KOPT-K1 (cell line): ENCODE data around the gene NSF.
"Not testable (repeated sequence)": the region's sequence is repeated elsewhere in the genome, so short reads cannot be mapped to it uniquely, and the experiment has no call there.

Experiments used
- H3K27ac ChIP-seq: fragments of 200-600 bp; sonication (generic); 2 replicates; pipeline ENCODE4 v1.5.1; 2016; ENCODE audit warnings: antibody characterized with exemption, mild to moderate bottlenecking, low read depth, low read length; ENCODE audit not compliant: poor library complexity, severe bottlenecking
- H3K36me3 ChIP-seq: fragments of 200-600 bp; sonication (generic); 2 replicates; pipeline ENCODE4 v1.5.1; 2017; ENCODE audit warnings: antibody characterized with exemption, mild to moderate bottlenecking, low read length, moderate library complexity; ENCODE audit not compliant: insufficient read depth
- H3K9me3 ChIP-seq: fragments of 200-600 bp; sonication (generic); 2 replicates; pipeline ENCODE4 v1.5.1; 2017; ENCODE audit warnings: antibody characterized with exemption, low read length, mild to moderate bottlenecking; ENCODE audit not compliant: insufficient read depth, poor library complexity, severe bottlenecking

The NSF gene

DNA sequence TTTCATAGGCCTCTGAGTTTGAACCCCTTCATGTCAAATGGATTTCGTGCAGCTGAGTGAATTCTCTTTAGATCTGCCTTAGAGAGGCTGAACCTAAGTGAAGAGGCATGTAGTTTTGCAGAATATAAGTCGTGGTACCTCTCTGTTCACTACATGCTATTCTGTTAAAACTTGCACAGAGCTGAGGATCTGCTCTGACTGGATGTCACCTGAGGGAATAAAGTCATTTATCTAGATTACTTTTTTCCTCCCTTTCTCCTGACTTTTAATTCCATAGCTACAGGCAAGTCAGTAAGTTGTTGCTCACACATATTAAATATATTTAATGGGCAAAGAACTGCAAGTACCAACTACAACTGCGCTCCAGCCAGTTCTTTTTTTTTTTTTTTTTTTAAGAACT is 163.3 kb downstream of the NSF start:
- Histone ChIP-seq H3K27ac (no peak overlapping the region), H3K36me3 (peaks cover 88% of the 10 kb centered on the region), H3K9me3 (no peaks in the 10 kb centered on the region)

DNA sequence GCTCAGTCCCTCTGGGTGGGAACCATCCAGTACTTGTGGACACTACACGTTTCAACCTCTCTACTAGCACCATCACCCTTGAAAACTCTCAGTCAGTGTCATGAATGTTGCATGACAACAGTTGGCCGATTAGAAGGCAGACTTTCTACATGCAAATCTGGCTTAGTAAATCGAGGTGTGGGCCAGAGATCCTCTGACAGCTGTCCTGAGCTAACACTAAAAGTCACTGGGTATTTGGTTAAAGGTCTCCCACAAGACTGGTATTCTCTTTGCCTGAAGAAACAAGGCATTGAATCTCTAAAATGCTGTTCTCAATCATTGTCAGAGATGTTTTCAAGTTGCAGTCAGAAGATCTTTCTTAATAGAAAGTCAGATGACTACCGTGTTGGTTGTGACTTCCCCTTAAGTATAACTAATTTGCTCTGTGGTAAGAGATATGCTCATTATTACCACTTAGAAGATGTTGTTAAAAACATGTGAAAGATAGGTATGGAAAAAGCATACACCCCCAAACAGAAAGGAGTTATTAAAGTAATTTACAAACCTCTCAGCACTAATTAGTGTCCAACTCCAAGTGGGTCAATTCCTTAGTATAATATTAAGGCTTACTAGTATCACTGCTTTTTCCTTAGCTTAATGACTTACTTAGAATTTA is 165.7 kb downstream of the NSF start:
- Histone ChIP-seq H3K9me3 (no peaks in the 10 kb centered on the region), H3K27ac (no peak overlapping the region), H3K36me3 (peaks cover 74% of the 10 kb centered on the region)

GRCh38 chr17:46756861-46757260 is 166.4 kb downstream of the NSF start:
- H3K36me3 ChIP-seq: peaks cover 67% of the 10 kb centered on the region
- H3K9me3 ChIP-seq: no peaks in the 10 kb centered on the region
- H3K27ac ChIP-seq: no peak overlapping the region

DNA sequence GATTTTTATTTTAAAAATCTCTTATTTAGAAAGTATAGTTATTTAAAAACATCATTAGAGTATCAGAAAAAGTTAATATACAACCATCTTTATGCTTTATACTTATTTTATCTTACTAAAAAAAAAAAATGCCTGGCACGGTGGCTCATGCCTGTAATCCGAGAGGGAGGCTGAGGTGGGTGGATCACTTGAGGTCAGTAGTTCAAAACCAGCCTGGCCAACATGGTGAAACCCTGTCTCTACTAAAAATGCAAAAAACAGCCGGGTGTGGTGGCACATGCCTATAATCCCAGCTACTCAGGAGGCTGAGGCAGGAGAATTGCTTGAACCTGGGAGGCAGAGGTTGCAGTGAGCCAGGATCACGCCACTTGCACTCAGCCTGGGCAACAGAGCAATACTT is 167.1 kb downstream of the NSF start:
- peaks cover 60% of the 10 kb centered on the region for H3K36me3 ChIP-seq
- not testable (repeated sequence) for H3K9me3 ChIP-seq, H3K27ac ChIP-seq

DNA sequence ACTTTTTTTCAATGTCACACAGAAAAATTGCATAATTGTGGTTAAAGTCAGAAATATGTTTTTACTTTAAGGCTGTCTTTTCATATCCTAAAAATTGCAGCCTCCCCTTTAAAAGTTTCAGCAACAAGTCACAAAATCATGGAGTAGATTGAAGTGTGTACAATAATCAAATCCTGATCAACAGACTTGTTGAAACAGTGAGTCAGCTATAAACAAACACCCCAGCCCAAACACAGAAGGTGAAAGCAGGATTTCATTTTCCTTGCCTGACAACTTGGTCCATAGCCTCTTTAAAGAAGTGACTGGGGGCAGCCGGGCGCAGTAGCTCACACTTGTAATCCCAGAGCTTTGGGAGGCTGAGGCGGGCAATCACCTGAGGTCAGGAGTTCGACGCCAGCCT is 168.1 kb downstream of the NSF start:
- no peaks in the 10 kb centered on the region for H3K9me3 ChIP-seq
- no peak overlapping the region for H3K27ac ChIP-seq
- peaks cover 50% of the 10 kb centered on the region for H3K36me3 ChIP-seq

DNA sequence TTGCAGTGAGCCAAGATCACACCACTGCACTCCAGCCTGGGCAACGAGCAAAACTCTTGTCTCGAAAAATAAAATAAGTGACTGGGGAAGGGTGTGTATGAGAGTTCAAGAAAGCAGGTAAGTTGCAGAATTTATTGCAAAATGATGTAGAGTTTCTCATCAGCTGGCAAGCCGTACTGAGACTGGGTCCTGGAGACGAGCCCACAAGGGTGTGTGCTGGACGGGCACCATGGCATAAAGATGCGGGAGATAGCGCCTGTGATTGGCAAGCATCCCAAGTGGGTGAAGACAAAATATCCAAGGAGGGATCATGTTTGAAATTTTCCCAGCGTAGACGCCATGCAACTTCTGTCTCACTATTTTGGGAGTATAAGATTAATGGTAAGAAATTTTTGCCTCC is 168.7 kb downstream of the NSF start:
- H3K36me3 ChIP-seq: peaks cover 45% of the 10 kb centered on the region
- H3K27ac ChIP-seq: no peak overlapping the region
- H3K9me3 ChIP-seq: no peaks in the 10 kb centered on the region

GRCh38 chr17:46763416-46763815 is 172.9 kb downstream of the NSF start:
- Histone ChIP-seq H3K9me3 (no peaks in the 10 kb centered on the region), H3K36me3 (peaks cover 4% of the 10 kb centered on the region; the same call in 1 of the 2 replicates), H3K27ac (no peak overlapping the region)

DNA sequence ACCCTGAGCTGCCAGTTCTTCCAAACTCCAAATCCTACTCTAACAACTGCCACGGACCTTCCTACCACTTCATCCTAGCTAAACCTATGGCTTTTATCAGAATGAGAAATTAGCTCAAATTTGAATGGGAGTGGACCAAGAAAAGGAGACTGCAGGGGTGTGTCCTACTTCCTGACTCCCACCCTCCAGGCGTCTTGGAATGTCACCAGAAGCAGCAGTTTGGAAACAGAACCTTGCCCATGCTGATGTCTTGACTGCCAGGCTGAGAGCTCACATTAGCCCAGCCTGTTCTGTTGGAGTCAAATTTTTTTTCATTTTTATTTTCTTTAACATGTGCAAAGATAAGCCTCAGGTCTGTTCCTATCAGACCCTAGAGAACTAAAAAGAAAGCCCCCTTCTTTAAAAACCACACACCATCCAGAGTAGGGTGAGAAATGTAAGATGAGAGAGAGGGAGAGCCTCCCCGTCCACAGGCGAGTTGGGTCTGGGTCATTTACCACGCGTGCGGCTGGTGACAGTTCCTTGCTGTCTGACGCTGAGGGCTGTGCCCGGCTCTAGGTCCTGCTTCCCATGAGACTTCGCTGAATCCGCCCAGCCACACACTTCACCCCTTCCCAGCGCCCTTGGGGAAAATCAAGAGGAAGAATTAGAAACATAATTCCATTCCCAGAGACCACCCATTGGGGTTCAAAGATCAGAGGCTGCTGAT is 173.7 kb downstream of the NSF start:
- no peak overlapping the region for H3K27ac ChIP-seq
- no peaks in the 10 kb centered on the region for H3K9me3 ChIP-seq
- no peaks in the 10 kb centered on the region; the same call in 1 of the 2 replicates for H3K36me3 ChIP-seq

- Histone ChIP-seq H3K27ac (no peak overlapping the region), H3K36me3 (no peaks in the 10 kb centered on the region), H3K9me3 (no peaks in the 10 kb centered on the region)
Measured at GRCh38 chr17:46764709-46765401, 174.4 kb downstream of the NSF start.

DNA sequence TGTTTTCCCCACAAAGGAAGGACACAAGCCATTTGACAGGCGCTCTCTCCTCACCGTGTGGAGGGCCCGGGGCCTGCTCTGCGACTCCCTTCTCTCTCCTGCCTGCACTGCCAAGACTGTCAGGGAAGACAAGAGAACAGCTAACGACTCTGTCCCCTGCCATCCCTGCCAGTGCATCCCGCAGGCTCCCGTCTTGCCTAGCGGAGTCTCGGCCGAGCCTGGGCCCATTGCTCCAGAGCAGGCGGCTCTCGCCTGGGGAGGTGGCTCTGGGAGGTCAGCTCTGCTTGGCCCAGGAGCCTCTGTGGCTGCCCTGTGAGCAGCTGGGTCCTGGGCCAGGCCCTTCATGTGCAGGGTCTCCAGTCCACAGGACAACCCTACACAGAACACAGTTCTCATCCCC is 175.0 kb downstream of the NSF start:
- Histone ChIP-seq H3K27ac (no peak overlapping the region), H3K9me3 (no peaks in the 10 kb centered on the region), H3K36me3 (no peaks in the 10 kb centered on the region)

GRCh38 chr17:46766493-46767491 is 176.3 kb downstream of the NSF start:
- no peaks in the 10 kb centered on the region for H3K36me3 ChIP-seq
- no peaks in the 10 kb centered on the region for H3K9me3 ChIP-seq
- H3K27ac ChIP-seq: no peak overlapping the region

DNA sequence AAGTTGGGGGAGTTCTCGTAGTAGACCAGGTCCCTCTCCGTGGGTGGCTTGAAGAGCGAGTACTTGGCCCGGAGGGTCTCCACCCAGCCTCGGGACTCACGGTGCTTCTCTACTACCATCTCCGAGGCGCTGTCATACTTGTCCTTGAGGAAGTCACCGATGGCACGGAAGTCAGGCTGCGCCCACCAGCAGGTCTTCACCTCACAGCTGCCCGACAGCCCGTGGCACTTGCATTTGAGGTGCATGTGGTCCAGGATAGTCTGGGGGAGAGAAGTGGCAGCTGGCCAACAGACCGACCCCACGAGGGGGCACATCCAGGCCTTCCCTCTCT is 178.0 kb downstream of the NSF start:
- Histone ChIP-seq H3K9me3 (no peaks in the 10 kb centered on the region), H3K27ac (no peak overlapping the region), H3K36me3 (no peaks in the 10 kb centered on the region)

DNA sequence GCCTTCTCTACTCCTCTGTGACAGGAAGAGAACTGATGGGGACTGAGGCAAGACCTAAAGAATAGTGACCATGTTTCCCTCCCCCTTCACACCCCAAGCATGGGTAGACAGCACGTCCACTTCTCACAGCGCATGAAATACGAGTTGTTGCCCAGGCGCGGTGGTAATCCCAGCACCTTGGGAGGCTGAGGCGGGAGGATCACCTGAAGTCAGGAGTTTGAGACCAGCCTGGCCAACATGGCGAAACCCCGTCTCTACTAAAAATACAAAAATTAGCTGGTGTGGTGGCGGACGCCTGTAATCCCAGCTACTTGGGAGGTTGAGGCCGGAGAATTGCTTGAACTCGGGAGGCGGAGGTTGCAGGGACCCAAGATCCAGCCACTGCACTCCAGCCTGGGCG is 178.4 kb downstream of the NSF start:
- not testable (repeated sequence) for H3K27ac ChIP-seq, H3K9me3 ChIP-seq

DNA sequence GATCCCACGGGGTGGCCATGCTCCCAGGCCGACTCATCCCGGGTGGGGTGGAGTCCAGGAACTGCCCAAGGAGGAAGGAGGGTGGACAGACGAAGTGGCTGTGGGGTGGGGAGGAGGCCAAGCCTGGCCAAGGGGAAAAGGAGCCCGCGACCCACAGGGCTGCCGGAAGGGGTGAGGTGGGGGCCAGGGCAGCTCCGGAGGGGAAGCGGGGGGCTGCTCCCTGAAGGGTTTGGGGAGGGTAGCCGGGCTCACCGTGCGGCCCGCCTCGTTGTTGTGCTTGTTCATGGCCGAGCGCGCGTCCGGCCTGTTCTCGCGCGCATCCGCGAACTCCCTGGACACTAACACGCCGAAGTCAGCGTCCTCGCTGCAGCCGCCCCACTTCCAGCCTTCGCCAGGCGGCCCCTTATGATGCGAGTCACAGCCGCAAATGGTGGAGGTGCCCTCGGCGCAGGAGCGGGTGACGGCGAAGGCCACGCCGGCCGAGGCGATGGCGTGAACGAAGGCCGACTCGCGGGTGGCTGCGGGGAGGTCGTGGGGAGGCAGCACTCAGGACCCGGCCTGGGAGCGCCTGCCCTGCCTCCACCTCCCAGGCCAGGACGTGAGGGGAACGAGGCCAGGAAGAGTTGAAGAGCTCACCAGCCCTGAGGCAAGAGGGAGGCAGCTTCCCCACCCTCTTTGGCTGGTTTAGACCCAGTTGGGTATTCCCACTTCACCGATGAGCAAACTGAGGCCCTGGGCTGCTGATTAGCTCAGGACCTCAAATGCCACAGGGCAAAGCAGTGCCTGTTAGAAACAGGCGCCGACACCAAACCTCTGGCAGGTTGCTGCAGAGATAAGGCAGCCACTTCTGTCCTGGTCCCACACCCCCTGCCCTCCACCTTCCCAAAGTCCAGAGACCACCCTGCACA is 179.3 kb downstream of the NSF start:
- H3K9me3 ChIP-seq: no peaks in the 10 kb centered on the region
- H3K36me3 ChIP-seq: no peaks in the 10 kb centered on the region
- H3K27ac ChIP-seq: no peak overlapping the region

More for the DNA sequence above, 178.4 kb downstream of the NSF start:
- H3K36me3 ChIP-seq: not testable (repeated sequence)
